GM21447 (cell line): ENCODE data around the gene DOCK3.
"Not testable (repeated sequence)": the region's sequence is repeated elsewhere in the genome, so short reads cannot be mapped to it uniquely, and the experiment has no call there.

Source experiments
- ATAC-seq: cut with Tn5 transposase; IDR thresholded peaks from one replicate; pipeline ENCODE4 v1.9.1; 2021; ENCODE audit not compliant: unreplicated experiment

The DOCK3 gene

DNA sequence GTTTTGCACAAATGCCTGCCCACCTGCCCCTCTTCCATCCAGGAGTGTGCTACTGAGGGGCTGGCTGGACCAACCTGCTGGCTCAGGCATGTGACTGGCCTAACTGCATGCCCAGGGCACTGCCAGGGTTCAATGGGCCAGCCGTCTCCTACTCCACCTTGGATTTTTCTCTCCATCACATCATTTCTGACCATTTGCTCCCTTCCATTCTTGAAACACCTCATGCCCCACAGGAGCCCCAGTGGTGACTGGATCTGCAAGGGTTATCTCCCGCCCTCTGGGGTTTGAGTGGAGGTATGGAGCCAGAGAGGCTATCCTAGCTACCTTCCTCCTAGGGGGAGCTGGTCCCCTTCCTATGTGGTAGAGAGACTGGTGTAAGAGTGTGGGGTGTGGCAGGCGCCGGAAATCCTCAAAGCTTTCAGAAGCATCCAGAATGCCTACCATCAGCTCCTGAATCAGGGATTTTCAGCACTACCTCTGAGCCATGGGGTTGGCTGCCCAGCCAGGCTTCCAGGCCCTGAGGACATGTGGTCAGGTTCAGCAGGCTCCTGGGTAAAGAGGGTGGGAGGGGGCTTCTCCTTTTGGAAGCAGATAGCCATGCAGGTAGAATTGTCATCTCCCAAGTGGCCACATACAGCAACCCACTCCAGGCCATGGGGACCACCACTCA lies 707.5 kb downstream of the DOCK3 start:
- ATAC-seq = no peak

- ATAC-seq = no peak
Observed at GRCh38 chr3:51382947-51383578, 708.3 kb downstream of the DOCK3 start.

DNA sequence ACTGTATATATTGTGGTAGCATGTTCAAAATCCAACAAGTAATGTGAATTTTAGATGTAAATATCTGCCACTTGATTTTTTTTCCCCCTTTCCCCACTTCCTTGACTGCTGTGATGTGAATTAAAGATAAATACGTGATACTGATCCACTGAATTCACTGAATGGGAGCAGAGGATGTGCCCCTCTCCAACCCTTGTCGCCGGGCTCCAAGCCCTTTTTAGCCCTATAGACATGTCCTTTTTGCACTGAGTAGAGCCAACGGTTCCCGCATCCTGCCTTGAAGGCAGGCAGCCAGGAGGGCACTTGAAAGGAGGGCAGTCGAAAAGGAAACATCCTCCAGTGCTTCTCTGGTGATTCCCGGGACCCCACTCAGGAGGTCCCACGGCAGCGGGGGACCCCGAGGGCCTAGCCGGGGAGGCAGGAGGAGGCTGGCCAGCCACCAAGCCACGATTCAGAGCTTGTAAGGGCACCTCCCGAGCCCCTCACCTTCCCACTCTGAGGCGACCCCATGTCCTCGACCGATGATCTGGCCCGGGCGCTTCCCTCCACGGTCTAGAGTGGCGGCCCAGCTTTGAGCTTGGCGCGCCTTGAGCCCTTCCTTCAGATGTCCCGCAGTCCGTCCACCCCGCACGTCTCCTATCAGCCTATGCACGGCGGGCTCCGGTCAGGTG lies 709.5 kb downstream of the DOCK3 start:
- ATAC-seq = peak; percentile 21

GRCh38 chr3:51384726-51385473 lies 710.2 kb downstream of the DOCK3 start, which contains the start of gene MANF:
TSS of gene MANF (plus strand) at chr3:51385291. CDS start at chr3:51385343, 52 bp downstream.
- peak; percentile 92 for ATAC-seq

DNA sequence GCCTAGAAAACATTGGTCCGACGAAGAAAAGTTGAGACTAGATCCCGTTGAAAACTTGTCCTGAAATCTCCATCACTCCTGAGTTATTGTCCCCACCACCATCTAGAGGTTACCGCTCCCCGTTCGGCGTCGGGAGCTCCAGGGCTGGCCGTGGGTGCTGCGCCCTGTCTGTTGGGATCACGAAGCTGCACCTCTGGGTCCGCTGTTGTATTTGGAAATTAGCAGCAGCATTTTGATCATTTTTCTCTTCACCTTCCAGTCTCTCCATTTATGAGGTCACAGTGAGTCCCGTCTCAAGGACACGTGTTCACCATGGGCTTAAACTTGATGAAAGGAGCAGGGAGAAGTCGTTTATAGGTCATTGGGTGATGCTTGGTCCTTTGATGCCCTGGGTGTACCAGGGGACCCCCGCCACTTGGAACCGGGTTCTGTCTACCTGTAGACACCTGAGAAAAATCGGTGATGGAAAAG lies 710.9 kb downstream of the DOCK3 start:
- ATAC-seq = no peak

DNA sequence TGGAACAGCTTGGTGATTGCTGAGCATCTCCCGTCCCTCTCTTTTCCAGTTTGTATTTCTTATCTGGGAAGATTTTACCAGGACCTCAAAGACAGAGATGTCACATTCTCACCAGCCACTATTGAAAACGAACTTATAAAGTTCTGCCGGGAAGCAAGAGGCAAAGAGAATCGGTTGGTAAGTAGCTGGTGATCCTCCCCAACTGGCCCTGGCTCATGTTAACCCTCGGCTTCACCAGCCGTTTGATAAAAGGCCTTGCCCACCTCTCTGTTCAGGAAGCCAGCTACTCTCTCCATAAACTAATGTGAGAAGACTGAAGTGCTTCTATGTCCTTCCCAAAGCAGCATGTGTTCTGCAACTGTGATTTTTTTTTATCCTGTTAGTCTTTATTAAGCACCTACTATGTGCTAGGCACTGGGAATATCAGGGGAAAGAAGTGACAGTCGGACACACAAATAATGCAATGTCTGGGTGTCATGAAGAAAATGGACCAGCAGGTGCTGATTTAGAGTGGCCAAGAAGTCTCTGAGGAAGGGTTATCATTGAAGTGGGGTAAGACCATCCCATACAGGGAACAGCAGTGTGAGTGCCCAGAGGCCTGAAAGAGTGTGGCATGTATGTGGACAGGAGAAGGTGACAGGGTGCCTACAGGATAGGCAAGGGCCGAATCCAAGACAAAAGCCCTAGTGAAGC lies 711.6 kb downstream of the DOCK3 start:
- ATAC-seq = no peak

DNA sequence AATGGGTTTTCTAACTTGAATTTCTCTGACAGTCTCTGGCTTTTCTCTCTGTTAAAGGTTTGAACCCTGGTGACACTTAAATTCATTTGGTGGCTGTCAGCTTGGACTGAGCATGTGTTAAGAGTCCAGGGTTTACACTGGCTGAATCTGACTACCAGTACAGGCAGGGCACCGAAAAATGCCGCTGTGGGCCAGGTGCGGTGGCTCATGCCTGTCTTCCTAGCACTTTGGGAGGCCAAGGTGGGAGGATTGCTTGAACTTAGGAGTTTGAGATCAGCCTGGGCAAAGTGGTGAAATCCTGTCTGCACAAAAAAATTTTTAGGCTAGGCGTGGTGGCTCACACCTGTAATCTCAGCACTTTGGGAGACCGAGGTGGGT lies 712.1 kb downstream of the DOCK3 start:
- no peak for ATAC-seq

DNA sequence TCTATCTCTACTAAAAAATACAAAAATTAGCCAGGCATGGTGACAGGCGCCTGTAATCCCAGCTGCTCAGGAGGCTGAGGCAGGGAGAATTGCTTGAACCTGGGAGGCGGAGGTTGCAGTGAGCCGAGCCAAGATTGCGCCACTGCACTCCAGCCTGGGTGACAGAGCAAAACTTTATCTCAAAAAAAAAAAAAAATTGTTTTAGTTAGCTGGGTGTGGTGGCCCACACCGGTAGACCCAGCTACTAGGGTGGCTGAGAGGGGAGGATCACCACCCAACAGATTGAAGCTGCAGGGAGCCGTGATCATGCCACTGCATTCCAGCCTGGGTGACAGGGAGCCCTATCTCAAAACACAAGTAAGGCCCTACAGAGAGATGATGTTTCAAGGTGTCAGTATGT lies 712.6 kb downstream of the DOCK3 start:
- not testable (repeated sequence) for ATAC-seq

DNA sequence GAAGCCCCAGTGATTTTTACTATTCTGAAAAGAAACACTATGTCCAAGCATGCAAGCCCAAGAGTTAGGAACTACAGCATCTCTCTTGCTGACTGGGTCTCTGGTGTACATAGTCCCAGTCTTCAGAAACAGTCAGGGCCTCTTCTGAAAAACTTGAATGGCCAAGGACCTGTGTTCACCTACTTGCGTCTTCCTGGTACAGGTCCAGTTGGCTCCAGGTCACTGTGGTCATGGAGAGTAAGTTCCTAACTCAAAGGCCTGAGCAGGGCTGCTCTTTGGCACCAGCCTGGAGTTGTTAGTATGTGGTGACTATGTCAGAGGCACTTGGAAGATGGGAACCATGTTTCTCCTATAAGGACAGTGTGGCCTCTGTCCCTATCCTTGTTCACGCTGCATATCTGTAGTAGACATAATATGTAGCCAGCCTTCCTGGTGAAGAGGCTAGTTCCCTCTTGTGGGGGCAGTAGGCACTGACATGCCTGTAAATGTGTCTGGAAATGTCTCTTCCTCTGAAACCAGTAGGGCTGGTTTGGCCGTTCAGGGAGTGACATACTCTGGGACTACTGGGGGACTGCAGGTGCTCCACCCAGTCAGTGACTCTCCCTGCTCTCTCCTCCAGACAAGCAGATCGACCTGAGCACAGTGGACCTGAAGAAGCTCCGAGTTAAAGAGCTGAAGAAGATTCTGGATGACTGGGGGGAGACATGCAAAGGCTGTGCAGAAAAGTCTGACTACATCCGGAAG lies 713.7 kb downstream of the DOCK3 start:
- no peak for ATAC-seq

DNA sequence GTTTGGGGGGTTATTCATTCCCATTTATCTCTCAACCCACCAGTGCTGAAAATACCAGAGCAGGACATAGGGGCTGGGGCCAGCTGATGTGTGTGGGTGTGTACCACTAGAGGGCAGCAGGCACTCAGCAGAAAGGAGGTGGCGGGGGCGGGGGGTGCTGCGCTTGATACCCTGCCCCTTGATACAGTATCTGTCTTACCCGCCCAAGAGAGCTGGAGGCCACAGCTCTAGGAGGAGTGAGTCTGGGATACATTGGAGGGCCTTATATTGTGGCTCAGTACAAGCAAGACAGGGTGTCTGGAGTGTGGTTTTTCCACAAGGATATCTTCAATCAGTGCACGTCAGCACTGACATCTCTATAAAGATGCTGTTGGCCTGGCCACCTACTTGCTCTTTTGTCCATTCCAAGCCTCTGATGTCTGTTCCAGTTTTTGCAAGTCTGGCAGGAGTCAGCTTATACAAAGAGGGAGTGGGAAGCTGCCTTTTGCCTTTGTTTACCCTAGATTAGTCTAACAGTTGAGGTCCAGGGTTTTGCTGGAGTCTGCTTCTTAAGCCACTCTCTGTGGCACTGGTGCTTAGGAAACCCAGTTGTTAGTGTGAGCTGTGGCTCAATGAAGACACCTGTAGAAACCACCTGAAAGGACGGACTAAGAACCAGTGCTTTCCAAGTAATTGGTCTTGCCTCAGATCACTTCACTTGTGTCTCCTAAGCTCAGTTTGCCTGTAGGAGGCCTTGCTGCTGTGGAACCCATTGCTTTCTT lies 714.9 kb downstream of the DOCK3 start:
- no peak for ATAC-seq

GRCh38 chr3:51390246-51391074 lies 715.7 kb downstream of the DOCK3 start:
- ATAC-seq = no peak

GRCh38 chr3:51391075-51391565 lies 716.4 kb downstream of the DOCK3 start, which contains the start of gene RBM15B:
TSS of gene RBM15B (plus strand) at chr3:51391285. CDS start at chr3:51391400, 115 bp downstream.
- peak; percentile 86 for ATAC-seq

- ATAC-seq = peak; percentile 9
Observed at GRCh38 chr3:51391566-51392354, 717.0 kb downstream of the DOCK3 start.

- no peak for ATAC-seq
Observed at GRCh38 chr3:51392355-51393133, 717.8 kb downstream of the DOCK3 start.

- no peak for ATAC-seq
Observed at GRCh38 chr3:51393134-51393495, 718.4 kb downstream of the DOCK3 start.

- no peak for ATAC-seq
Observed at GRCh38 chr3:51393564-51393963, 718.8 kb downstream of the DOCK3 start.

DNA sequence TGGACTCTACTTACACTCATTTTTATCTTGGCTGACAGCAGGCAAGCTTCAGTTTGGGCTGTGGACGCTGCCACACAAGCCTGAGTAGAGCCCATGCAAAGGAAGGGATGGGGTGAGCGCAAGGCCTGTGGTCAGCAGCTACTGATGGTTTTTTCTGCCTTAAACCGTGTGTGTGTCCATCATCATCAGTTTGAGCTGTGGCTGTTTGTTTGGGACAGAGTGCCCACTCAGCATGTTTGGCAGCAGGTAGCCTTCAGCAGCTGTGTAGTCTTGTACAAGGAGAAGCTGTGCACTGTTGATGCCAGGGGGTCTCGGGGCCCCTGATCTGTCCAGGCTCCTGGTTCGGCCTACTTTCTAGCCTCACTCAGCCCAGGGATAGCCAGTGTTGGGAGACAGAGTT lies 719.8 kb downstream of the DOCK3 start:
- ATAC-seq = no peak
